Activated naive CD4-positive, alpha-beta T cell treated with anti-CD3 and anti-CD28 coated beads for 36 hours (primary cell): ENCODE measurements around the gene CROT. TPM values are rescaled to one million over a fixed set of nuclear protein-coding genes. Genes with fewer than 3 reads are reported as not detected.

Source experiments
- CTCF ChIA-PET: fragments of 350-600 bp; sonication (Branson Sonifier 250); formaldehyde crosslinking; loops from one replicate; lab custom pipeline; 2021; ENCODE audit warnings: antibody characterized with exemption; lab: Charles Lee
- DNase-seq: peaks from one replicate; pipeline ENCODE4 v3.0.0-alpha.2; 2020
- H3K27ac Mint-ChIP-seq: one replicate; pipeline ENCODE4 v1.8.0; 2021; ENCODE audit warnings: mild to moderate bottlenecking, mixed read lengths
- H3K27me3 Mint-ChIP-seq: one replicate; pipeline ENCODE4 v1.8.0; 2021; ENCODE audit warnings: low read depth, mixed read lengths
- H3K36me3 Mint-ChIP-seq: one replicate; pipeline ENCODE4 v1.8.0; 2021; ENCODE audit warnings: low read depth, mixed read lengths
- H3K4me1 Mint-ChIP-seq: one replicate; pipeline ENCODE4 v1.8.0; 2021; ENCODE audit warnings: low read depth, mixed read lengths
- H3K4me3 Mint-ChIP-seq: one replicate; pipeline ENCODE4 v1.8.0; 2021; ENCODE audit warnings: mild to moderate bottlenecking, moderate library complexity, mixed read lengths
- H3K9me3 Mint-ChIP-seq: one replicate; pipeline ENCODE4 v1.8.0; 2021; ENCODE audit warnings: mixed read lengths
- intact Hi-C: fragments of 100-400 bp; cut with micrococcal nuclease; formaldehyde crosslinking; loops from one replicate; pipeline ENCODE4 v1.15.1; 2023
- total RNA-seq, 2 experiments: library from RNA; stranded (reverse); gene quantifications; one replicate each; pipeline ENCODE4 v1.2.3, GENCODE V29; 2021

The CROT gene
- total RNA-seq, 2 experiments from 2014 or later = 6.0 to 6.1 TPM

DNA sequence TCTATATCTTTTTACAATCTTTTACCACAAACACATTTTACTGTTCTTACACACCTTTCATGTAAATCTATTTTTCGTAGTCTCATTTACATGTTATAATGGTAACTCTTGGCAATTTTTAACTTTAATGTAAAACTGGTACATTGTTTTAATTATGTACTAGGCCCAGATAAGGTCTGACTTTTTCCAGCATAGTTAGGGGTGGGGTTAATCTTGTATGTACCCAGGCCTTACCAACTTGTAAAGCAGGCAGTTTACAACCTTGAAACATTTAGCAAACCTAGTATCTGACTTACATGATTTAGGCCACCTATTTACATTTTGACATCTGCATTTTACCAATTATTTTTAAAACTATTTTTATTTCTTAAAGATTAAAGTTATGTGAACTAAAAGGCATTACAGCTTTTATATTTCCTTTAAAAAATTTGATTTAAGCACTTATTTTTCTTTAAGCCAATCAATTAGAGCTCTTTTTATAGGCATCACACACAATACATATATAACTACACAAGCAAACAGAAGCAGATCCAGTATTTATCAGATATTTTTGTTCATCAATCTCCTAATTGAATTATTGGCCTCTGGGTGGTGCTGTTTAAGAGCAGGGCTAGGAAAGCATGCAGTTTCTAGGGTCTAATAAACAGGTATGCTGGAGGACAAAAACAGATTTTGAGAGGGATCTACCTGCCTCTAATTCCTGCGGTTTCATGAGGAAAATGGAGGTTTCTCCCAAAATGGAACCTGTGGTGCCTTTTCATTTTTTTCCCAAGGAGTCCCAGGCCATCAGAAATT, 19.7 kb upstream of the CROT start:
- H3K27me3 Mint-ChIP-seq = no peaks in the 10 kb centered on the region
- peaks cover 2% of the 10 kb centered on the region for H3K4me1 Mint-ChIP-seq
- peaks cover 46% of the 10 kb centered on the region for H3K36me3 Mint-ChIP-seq
- intact Hi-C loops = no loop called here
- no peak overlapping the region for H3K27ac Mint-ChIP-seq
- CTCF ChIA-PET = interaction anchor here (1.5 to 1.9 kb wide), 2 partner anchors 88 to 92 kb away, joined by 6 to 8 read pairs; no protein-coding TSS in a partner anchor
- H3K4me3 Mint-ChIP-seq = no peak overlapping the region
- H3K9me3 Mint-ChIP-seq = peaks cover 37% of the 10 kb centered on the region
- no peak for DNase-seq

GRCh38 chr7:87328281-87328680, 17.2 kb upstream of the CROT start:
- H3K36me3 Mint-ChIP-seq = peaks cover 50% of the 10 kb centered on the region
- H3K9me3 Mint-ChIP-seq = peaks cover 39% of the 10 kb centered on the region
- CTCF ChIA-PET = interaction anchor here (1.5 kb wide), 1 partner anchor 17 kb away, joined by 3 read pairs; the partner anchor contains the start of gene CROT
- intact Hi-C loops = no loop called here
- H3K4me1 Mint-ChIP-seq = peaks cover 2% of the 10 kb centered on the region
- no peaks in the 10 kb centered on the region for H3K27me3 Mint-ChIP-seq
- H3K4me3 Mint-ChIP-seq = no peak overlapping the region
- H3K27ac Mint-ChIP-seq = no peak overlapping the region
- DNase-seq = peak; percentile 16

- DNase-seq = no peak
- no peak overlapping the region for H3K4me3 Mint-ChIP-seq
- H3K4me1 Mint-ChIP-seq = peaks cover 2% of the 10 kb centered on the region
- CTCF ChIA-PET = interaction anchor here (1.0 kb wide), 2 partner anchors 48 to 84 kb away, joined by 3 read pairs; no protein-coding TSS in a partner anchor
- peaks cover 54% of the 10 kb centered on the region for H3K36me3 Mint-ChIP-seq
- peaks cover 39% of the 10 kb centered on the region for H3K9me3 Mint-ChIP-seq
- intact Hi-C loops = no loop called here
- H3K27ac Mint-ChIP-seq = no peak overlapping the region
- H3K27me3 Mint-ChIP-seq = no peaks in the 10 kb centered on the region
Observed at GRCh38 chr7:87330316-87330715, 15.1 kb upstream of the CROT start.

- peaks cover 51% of the 10 kb centered on the region for H3K36me3 Mint-ChIP-seq
- no peak for DNase-seq
- H3K9me3 Mint-ChIP-seq = peaks cover 39% of the 10 kb centered on the region
- H3K4me3 Mint-ChIP-seq = no peak overlapping the region
- peaks cover 2% of the 10 kb centered on the region for H3K4me1 Mint-ChIP-seq
- H3K27me3 Mint-ChIP-seq = no peaks in the 10 kb centered on the region
- H3K27ac Mint-ChIP-seq = no peak overlapping the region
- intact Hi-C loops = no loop called here
- CTCF ChIA-PET = interaction anchor here (1.0 kb wide), 1 partner anchor 84 kb away, joined by 3 read pairs; no protein-coding TSS in a partner anchor
Observed at GRCh38 chr7:87330942-87331341, 14.5 kb upstream of the CROT start.

- peaks cover 50% of the 10 kb centered on the region for H3K36me3 Mint-ChIP-seq
- intact Hi-C loops = no loop called here
- no peak overlapping the region for H3K4me3 Mint-ChIP-seq
- H3K4me1 Mint-ChIP-seq = peaks cover 2% of the 10 kb centered on the region
- H3K9me3 Mint-ChIP-seq = peaks cover 37% of the 10 kb centered on the region
- no peak for DNase-seq
- CTCF ChIA-PET = interaction anchor here (0.6 kb wide), 1 partner anchor 358 kb away, joined by 4 read pairs; no protein-coding TSS in a partner anchor
- no peaks in the 10 kb centered on the region for H3K27me3 Mint-ChIP-seq
- H3K27ac Mint-ChIP-seq = no peak overlapping the region
Observed at GRCh38 chr7:87331687-87332252, 13.7 kb upstream of the CROT start.

DNA sequence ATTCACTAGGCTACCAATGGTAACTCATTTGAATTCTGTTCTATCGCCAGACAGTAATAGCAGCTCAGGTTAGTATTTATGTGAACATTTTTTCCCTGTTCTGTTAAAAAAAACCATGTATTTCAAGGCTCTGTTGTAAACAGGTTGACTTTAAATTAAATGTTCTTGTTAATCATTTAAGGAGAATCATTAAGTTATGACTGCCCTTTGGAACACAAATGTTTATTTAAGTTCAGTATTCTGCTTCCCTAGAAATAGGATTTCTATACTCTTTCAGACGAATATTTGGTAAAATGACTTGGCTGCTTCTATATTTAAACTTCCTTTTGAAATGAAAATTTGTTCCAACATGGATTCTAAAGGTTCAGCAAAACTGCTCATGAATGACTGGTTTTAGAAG, 13.1 kb upstream of the CROT start:
- no peak overlapping the region for H3K4me3 Mint-ChIP-seq
- intact Hi-C loops = no loop called here
- H3K27me3 Mint-ChIP-seq = no peaks in the 10 kb centered on the region
- peaks cover 47% of the 10 kb centered on the region for H3K36me3 Mint-ChIP-seq
- H3K9me3 Mint-ChIP-seq = peaks cover 31% of the 10 kb centered on the region
- DNase-seq = no peak
- H3K4me1 Mint-ChIP-seq = peaks cover 2% of the 10 kb centered on the region
- CTCF ChIA-PET = no interaction called here
- H3K27ac Mint-ChIP-seq = no peak overlapping the region

GRCh38 chr7:87336136-87336535, 9.3 kb upstream of the CROT start:
- peaks cover 24% of the 10 kb centered on the region for H3K36me3 Mint-ChIP-seq
- CTCF ChIA-PET = no interaction called here
- no peak overlapping the region for H3K4me3 Mint-ChIP-seq
- no peaks in the 10 kb centered on the region for H3K27me3 Mint-ChIP-seq
- no peaks in the 10 kb centered on the region for H3K4me1 Mint-ChIP-seq
- intact Hi-C loops = no loop called here
- H3K27ac Mint-ChIP-seq = no peak overlapping the region
- no peak for DNase-seq
- H3K9me3 Mint-ChIP-seq = peaks cover 2% of the 10 kb centered on the region

- H3K27me3 Mint-ChIP-seq = no peaks in the 10 kb centered on the region
- H3K4me3 Mint-ChIP-seq = no peak overlapping the region
- peaks cover 6% of the 10 kb centered on the region for H3K4me1 Mint-ChIP-seq
- intact Hi-C loops = no loop called here
- CTCF ChIA-PET = interaction anchor here (0.6 kb wide), 1 partner anchor 420 kb away, joined by 3 read pairs; no protein-coding TSS in a partner anchor
- H3K9me3 Mint-ChIP-seq = no peaks in the 10 kb centered on the region
- no peak for DNase-seq
- H3K27ac Mint-ChIP-seq = no peak overlapping the region
- peaks cover 26% of the 10 kb centered on the region for H3K36me3 Mint-ChIP-seq
Observed at GRCh38 chr7:87337331-87337730, 8.1 kb upstream of the CROT start.

DNA sequence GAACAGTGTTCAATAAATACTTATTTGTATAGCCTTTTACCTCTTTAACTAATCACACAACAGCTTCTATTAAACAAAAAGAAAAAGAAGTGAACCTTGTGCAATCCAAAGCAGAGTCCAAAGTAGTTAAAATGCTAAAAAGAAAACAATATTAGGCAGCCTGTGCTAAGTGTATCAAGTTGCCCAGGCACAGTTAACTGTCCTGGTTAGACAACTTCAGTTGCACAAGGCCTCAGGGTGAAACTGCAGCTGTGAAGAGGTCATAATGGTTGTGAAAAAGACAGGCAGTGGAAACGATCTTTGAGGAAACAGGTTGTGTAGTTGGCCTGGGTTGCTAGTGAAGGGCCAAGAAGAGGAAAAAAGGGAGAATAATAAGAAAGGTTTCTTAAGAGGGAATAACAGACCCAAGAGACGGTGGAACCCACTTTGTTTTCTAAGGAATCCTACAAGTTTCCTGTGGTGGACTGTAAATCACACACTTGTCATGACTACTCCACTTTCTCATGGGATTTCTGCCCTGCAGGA, 6.0 kb upstream of the CROT start:
- CTCF ChIA-PET = interaction anchor here (1.1 kb wide), 1 partner anchor 77 kb away, joined by 3 read pairs; no protein-coding TSS in a partner anchor
- Mint-ChIP-seq H3K4me3 (no peak overlapping the region), H3K4me1 (peaks cover 20% of the 10 kb centered on the region), H3K27ac (no peak overlapping the region), H3K36me3 (peaks cover 26% of the 10 kb centered on the region), H3K9me3 (no peaks in the 10 kb centered on the region), H3K27me3 (no peaks in the 10 kb centered on the region)
- DNase-seq = no peak
- intact Hi-C loops = no loop called here

- no peak overlapping the region for H3K27ac Mint-ChIP-seq
- H3K4me3 Mint-ChIP-seq = no peak overlapping the region
- H3K4me1 Mint-ChIP-seq = peaks cover 23% of the 10 kb centered on the region
- H3K36me3 Mint-ChIP-seq = peaks cover 19% of the 10 kb centered on the region
- no peaks in the 10 kb centered on the region for H3K9me3 Mint-ChIP-seq
- CTCF ChIA-PET = no interaction called here
- intact Hi-C loops = no loop called here
- H3K27me3 Mint-ChIP-seq = no peaks in the 10 kb centered on the region
- DNase-seq = no peak
Observed at GRCh38 chr7:87341441-87341840, 4.0 kb upstream of the CROT start.

- Mint-ChIP-seq H3K9me3 (no peaks in the 10 kb centered on the region), H3K27ac (no peak overlapping the region), H3K36me3 (peaks cover 15% of the 10 kb centered on the region), H3K4me1 (peaks cover 31% of the 10 kb centered on the region), H3K27me3 (no peaks in the 10 kb centered on the region), H3K4me3 (no peak overlapping the region)
- CTCF ChIA-PET = interaction anchor here (0.6 kb wide), 1 partner anchor 10 kb away, joined by 6 read pairs; no protein-coding TSS in a partner anchor
- DNase-seq = no peak
- intact Hi-C loops = no loop called here
Observed at GRCh38 chr7:87342231-87342630, 3.2 kb upstream of the CROT start.

- Mint-ChIP-seq H3K4me1 (peaks cover 32% of the 10 kb centered on the region), H3K27me3 (no peaks in the 10 kb centered on the region), H3K36me3 (peaks cover 14% of the 10 kb centered on the region), H3K4me3 (peak overlapping the region; percentile 89), H3K9me3 (no peaks in the 10 kb centered on the region), H3K27ac (peak overlapping the region; percentile 86)
- DNase-seq = no peak
- CTCF ChIA-PET = no interaction called here
- intact Hi-C loops = loop anchor here (2.0 kb wide), 4 partner anchors 24 to 874 kb away; partner anchors contain the start of gene RUNDC3B
Observed at GRCh38 chr7:87344446-87344845, 1.0 kb upstream of the CROT start.
